ENCODE results near the gene INHBA.

The INHBA gene

GRCh38 chr7:41710838-41711237 lies 7.9 kb upstream of the INHBA start:
- DNase-seq, result no peak

GRCh38 chr7:41709621-41710020 lies 6.7 kb upstream of the INHBA start:
- peak; percentile 86 for DNase-seq

GRCh38 chr7:41708581-41709358 lies 5.9 kb upstream of the INHBA start:
- no peak for DNase-seq

DNA sequence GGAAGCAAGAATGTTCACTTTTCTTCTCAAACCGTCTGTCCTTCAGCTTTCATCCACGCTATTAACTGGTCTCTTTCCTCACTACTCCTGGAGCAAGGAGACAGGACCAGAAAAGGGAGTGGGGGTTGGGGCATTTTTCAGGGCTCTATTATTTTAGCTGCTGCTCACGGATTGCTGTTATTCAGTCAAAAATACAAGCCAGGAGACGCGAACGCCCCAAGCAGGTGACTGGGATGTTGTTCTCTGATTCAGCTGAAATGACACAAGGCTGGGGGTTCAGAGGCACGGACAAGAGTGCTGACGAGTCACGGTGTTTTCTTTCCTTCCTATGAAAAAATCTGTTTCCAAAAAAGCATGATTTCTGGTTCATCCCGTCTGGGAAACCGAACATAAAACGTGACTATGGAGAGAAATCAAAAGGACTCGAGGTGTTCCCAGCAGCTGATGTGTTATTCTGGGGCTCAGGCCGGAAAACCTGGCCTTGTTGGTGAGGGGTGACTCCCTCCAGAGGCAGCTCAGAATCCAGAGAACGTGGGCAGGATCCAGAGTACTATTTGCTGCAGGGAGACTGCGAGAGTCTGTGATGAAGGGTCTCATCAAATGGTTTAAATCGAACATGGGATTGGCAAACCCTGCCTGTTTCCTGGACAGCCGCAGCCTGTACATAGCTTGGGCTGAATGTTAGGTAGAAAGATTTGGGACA lies 3.5 kb upstream of the INHBA start:
- DNase-seq, result no peak

GRCh38 chr7:41705109-41705901 lies 2.4 kb upstream of the INHBA start:
- peak; percentile 91 for DNase-seq

DNA sequence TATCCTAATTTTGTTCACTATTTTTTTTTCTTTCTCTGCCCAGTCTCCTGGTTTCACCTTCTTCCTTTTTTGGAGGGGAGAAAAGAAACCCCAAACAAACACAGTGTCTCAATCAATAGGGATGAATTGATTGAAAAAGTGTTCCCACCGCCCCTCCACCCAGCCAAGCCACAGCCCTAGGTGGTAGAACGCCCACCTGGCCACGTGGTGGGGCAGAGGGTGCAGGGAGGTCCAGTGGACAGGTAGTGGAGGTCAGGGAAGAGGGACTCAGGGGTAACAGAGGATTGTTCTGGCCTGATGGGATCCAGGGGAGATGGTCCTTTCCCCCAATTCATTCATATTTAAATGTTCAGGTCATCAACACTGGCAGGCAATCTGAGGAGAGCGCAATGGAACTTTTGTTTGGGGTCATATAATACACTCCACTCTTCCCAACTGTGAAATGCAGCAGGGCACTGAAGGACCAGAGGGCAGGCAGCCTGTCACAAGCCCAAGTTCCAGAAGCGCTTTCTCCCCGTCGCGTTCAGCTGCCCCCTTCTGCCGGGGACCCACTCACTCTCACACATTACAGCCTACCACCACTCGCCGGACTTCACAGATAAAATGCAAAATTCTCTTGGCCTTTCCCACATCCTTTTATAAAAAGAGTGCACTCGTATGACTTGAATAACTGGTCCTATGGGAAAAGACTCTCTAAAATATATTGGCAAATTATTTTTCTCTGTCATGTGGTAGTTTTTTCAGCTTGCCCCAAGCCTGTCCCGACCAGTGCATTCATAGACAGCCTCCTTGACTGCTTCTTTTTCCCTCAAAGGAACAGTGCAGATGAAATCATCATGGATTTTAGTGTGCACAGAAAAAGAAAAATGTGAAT lies 1.6 kb downstream of the INHBA start:
- no peak for DNase-seq

GRCh38 chr7:41700044-41700471 lies 2.8 kb downstream of the INHBA start:
- DNase-seq, result no peak

- DNase-seq, result no peak
Measured at GRCh38 chr7:41699516-41699915, 3.4 kb downstream of the INHBA start.

GRCh38 chr7:41698726-41699125 lies 4.2 kb downstream of the INHBA start:
- no peak for DNase-seq

DNA sequence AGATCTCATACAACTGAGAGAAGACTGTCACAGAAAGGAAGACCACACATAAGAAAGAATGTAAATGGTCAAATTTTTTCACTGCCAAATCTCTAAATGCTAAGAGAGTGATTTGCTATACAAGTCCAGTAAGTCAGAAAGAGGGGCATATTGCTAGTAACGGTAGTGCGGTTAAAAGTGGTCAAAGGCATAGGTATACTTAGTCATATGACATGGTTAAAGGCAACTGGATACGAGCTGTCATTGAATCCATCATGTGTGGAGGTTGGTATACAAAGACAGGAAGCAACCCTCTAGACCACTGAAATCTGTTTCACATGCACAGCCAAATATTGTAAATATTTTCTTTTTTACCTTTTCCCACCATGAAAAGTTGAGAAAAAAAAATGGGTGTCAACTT lies 4.8 kb downstream of the INHBA start:
- no peak for DNase-seq

- peak; percentile 88 for DNase-seq
Measured at GRCh38 chr7:41696323-41696916, 6.5 kb downstream of the INHBA start.

DNA sequence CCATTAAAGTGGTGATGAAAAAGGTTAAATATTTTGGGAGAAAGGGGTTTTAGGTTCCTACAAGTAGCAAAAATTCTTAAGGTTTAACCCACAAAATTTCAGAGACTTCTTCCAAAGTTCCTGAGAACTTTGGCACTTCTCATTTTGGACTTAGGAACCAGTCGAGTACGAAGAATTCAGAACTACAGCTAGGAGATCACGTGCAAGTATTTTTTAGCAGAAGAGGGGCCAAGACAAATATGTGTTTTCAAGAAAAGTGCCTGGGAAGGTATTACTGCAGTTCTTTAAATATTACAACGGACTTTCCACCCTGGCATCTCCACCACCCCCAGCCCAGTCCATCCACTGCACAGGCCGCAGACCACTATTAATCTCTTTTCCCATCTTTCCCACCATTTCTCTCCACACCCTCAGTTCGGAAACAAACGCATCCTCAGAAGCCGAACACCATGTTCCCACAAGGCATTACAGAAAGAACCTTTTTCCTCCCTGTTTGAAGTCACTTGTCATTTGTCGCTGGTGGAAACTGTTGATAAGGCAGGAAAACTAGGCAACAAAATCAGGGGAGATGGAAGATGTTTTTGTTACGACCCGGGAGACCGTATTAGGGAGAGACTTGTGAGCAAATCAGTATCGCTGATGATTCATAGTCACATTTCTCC lies 7.1 kb downstream of the INHBA start:
- no peak for DNase-seq

DNA sequence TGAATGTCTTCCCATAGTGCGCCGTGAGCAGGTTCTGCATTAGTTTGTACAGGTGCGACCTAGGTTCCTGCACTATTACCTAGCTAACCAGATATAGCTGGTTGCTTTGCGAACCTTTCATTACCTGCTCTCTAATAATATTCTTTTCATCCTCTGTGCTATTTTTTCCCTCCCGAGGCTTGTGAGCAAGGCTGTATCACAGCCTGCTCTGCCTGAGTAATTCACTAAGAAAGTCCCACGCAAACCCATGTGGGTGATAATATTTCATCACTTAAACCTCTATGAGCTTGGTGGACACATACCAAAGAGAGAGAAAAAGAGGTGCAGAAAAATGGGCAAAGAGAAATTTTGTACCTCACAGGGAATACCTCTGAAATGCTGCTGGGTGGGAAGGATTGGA lies 8.4 kb downstream of the INHBA start:
- no peak for DNase-seq

DNA sequence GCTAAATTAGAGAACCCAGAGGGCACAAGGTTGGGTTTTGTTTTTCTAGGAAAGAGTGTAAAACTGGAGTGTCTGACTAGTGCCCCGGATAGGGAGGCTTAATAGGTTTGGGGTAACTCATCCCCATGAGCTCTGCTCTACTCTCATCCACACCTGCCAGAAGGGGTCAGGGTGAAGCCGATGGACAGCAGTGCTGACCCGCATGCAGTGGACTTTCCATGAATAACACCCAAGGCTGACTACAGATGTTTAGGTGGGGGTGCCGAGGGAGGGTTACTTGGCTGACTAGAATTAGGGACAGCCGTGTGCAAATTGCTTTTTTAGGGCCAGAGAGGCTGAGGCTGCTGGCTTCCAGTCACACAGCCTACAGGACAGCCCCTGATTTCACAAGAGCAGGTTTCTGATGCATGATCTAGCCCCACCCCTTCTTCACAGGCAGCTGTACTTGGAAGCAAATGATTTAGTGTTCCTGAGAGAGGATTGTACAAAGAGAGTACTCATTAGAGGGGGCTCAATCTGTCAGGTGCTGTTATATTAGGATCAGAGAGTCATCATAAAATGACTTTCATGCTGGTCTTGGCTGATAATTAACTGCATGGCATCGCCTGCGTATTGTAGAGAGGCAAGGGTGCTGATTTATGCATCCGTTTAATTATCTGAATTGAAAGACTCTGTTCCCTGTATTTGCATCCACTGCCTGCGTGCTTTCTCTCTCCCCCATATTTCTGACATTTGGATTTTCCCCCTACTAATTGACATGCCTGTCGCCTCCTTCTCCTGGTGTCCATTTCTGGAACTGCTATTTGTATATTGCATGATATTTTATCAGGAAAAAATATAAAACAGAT lies 9.5 kb downstream of the INHBA start:
- peak; percentile 58 for DNase-seq

GRCh38 chr7:41692251-41692650 lies 10.6 kb downstream of the INHBA start:
- DNase-seq, result no peak

DNA sequence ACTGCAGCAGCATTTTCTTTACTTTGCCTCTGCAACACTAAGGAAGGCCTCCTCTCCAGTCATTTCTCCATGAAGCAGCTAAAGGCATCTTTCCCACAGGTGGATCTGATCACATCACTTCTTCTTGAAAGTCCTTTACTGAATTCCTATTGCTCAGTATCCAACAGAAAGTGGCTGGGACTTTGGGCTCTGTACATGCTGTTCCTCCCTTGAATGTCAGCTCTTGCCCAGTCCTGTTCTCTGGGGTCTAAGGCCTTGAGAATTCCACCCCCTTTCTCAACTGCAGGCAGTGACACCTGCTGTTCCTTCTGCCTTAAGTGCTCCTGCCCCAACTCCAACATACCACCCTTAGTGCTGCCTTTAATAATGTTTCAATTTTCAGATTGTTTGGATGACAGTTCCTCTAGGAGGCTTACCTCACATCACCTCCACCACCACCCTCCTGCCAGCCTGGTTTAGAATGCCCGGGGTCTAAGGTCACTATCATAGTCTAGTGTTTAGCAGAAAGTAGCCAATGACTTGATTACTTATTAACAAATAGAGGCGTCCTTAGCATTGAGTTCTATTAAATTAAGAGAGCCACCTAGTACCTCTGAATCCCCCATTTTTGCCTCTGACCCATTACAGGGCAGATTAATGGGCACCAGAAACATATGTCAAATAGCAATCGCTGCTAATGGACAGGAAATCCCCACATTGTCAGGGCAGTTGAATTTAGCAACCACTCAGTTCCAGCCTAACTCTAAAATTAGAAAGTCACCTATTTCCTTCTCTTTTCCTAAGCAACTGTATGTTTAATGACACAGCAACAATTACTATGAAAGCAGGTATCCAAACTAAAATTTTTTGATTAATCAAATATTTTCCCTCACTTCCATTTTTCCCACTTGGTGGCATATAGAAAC lies 11.4 kb downstream of the INHBA start:
- DNase-seq, result no peak

GRCh38 chr7:41689815-41690214 lies 13.1 kb downstream of the INHBA start:
- no peak for DNase-seq

DNA sequence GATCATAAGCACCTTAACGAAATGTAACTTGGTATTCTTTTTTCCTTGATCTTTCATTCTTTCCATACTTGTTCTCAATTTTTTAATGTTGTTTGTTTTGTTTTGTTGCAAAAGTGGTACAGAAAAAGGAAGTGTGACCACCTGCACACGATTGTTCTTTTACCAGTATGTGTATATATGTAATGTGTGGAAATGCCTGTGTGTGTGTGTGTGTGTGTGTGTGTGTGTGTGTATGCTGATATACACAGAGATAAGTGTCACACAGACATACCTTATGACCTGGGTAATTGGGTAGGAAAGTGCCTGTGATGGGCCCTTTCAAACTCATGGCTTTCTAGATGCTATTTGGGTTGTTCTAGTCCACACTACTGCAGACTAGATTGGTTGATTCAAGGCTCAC lies 14.0 kb downstream of the INHBA start:
- no peak for DNase-seq

- no peak for DNase-seq
Measured at GRCh38 chr7:41688012-41688625, 14.8 kb downstream of the INHBA start.

Measured in NCI-H226 (cell line).